ENCODE measurements around the gene LONP2. TPM values are rescaled to one million over a fixed set of nuclear protein-coding genes. Genes with fewer than 3 reads are reported as not detected.

LONP2 gene, protein sequence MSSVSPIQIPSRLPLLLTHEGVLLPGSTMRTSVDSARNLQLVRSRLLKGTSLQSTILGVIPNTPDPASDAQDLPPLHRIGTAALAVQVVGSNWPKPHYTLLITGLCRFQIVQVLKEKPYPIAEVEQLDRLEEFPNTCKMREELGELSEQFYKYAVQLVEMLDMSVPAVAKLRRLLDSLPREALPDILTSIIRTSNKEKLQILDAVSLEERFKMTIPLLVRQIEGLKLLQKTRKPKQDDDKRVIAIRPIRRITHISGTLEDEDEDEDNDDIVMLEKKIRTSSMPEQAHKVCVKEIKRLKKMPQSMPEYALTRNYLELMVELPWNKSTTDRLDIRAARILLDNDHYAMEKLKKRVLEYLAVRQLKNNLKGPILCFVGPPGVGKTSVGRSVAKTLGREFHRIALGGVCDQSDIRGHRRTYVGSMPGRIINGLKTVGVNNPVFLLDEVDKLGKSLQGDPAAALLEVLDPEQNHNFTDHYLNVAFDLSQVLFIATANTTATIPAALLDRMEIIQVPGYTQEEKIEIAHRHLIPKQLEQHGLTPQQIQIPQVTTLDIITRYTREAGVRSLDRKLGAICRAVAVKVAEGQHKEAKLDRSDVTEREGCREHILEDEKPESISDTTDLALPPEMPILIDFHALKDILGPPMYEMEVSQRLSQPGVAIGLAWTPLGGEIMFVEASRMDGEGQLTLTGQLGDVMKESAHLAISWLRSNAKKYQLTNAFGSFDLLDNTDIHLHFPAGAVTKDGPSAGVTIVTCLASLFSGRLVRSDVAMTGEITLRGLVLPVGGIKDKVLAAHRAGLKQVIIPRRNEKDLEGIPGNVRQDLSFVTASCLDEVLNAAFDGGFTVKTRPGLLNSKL
- total RNA-seq (2022) (55.6 and 58.8 TPM in 2 replicates), Bru-seq, nascent RNA (percentile 89 among the genes with signal in this experiment), BruChase-seq, experiment 1, labeled RNA remaining after a 6-hour chase (percentile 87 among the genes with signal in this experiment), BruChase-seq, experiment 2, labeled RNA remaining after a 2-hour chase (percentile 83 among the genes with signal in this experiment)
- long read RNA-seq, full-length matches to known transcripts: 117 of 138 reads
- long read RNA-seq, partial matches to known transcripts: 8 of 138 reads
- long read RNA-seq, other reads (novel, unspliced or antisense): 13 of 138 reads

DNA sequence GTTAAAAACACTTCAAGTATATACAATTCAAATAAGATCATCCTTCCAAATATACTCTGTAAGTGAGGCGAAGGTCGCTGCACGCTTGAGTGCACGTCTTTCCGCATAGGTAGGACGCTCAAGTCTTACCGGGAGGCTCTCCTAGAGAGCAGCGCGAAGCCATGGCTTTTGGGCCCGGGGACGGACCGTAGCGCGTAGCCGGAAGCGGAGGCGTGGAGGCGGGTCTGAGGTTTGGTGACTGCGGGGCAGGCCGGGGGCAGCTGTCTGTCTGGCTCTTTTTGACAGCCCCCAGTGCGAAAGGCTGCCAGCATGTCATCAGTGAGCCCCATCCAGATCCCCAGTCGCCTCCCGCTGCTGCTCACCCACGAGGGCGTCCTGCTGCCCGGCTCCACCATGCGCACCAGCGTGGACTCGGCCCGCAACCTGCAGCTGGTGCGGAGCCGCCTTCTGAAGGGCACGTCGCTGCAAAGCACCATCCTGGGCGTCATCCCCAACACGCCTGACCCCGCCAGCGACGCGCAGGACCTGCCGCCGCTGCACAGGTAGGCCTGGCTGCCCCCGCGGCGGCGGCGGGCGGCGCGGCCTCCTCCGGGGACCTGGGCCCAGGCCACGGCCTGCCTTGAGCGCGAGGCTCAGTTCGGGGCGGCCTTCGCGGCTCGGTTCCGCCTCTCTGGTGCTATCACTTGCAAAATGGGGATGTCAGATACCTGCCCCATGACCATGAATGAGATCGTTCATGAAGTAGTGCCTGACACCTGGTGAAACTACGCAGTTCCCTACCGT lies at the start of gene LONP2:
LONP2 (plus strand) TSS at position 221 of the 783 bp plus-strand sequence; CDS start at position 310, 89 bp downstream.
- TF ChIP-seq, protein P1, sequence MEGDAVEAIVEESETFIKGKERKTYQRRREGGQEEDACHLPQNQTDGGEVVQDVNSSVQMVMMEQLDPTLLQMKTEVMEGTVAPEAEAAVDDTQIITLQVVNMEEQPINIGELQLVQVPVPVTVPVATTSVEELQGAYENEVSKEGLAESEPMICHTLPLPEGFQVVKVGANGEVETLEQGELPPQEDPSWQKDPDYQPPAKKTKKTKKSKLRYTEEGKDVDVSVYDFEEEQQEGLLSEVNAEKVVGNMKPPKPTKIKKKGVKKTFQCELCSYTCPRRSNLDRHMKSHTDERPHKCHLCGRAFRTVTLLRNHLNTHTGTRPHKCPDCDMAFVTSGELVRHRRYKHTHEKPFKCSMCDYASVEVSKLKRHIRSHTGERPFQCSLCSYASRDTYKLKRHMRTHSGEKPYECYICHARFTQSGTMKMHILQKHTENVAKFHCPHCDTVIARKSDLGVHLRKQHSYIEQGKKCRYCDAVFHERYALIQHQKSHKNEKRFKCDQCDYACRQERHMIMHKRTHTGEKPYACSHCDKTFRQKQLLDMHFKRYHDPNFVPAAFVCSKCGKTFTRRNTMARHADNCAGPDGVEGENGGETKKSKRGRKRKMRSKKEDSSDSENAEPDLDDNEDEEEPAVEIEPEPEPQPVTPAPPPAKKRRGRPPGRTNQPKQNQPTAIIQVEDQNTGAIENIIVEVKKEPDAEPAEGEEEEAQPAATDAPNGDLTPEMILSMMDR (IDR thresholded peaks at IDR 0.05; ENCODE audit: unreplicated experiment): no peak
- H3K4me3 Mint-ChIP-seq (ENCODE audit: unreplicated experiment): peak within 1 kb of the TSS; percentile 91
- intact Hi-C loops (cut with micrococcal nuclease): loop anchor here (2.0 kb wide), 1 partner anchor 379 kb away; no protein-coding TSS in a partner anchor
- peaks cover 15% of the 10 kb centered on the region for H3K4me1 Mint-ChIP-seq (ENCODE audit: insufficient read depth, unreplicated experiment)
- ChIA-PET POLR2A (interaction anchor here (0.7 to 1.9 kb wide), 17 partner anchors 8 to 1271 kb away, joined by 3 to 8 read pairs (median 4); partner anchors contain the start of genes DNAJA2 and SIAH1), CTCF (interaction anchor here (0.6 kb wide), 2 partner anchors 1279 to 1921 kb away, joined by 3 to 6 read pairs; no protein-coding TSS in a partner anchor)
- peaks cover 7% of the 10 kb centered on the region for H3K36me3 Mint-ChIP-seq (ENCODE audit: insufficient read depth, unreplicated experiment)
- BruUV-seq (replicated peaks): no TSS peak
- H3K27me3 Mint-ChIP-seq (ENCODE audit: insufficient read depth, unreplicated experiment): no peaks in the 10 kb centered on the region
- peak; percentile 92 for DNase-seq (ENCODE audit: unreplicated experiment)
- no peaks in the 10 kb centered on the region for H3K9me3 Mint-ChIP-seq (ENCODE audit: unreplicated experiment)
- H3K27ac Mint-ChIP-seq (ENCODE audit: low read depth, unreplicated experiment): peak within 1 kb of the TSS; percentile 91

DNA sequence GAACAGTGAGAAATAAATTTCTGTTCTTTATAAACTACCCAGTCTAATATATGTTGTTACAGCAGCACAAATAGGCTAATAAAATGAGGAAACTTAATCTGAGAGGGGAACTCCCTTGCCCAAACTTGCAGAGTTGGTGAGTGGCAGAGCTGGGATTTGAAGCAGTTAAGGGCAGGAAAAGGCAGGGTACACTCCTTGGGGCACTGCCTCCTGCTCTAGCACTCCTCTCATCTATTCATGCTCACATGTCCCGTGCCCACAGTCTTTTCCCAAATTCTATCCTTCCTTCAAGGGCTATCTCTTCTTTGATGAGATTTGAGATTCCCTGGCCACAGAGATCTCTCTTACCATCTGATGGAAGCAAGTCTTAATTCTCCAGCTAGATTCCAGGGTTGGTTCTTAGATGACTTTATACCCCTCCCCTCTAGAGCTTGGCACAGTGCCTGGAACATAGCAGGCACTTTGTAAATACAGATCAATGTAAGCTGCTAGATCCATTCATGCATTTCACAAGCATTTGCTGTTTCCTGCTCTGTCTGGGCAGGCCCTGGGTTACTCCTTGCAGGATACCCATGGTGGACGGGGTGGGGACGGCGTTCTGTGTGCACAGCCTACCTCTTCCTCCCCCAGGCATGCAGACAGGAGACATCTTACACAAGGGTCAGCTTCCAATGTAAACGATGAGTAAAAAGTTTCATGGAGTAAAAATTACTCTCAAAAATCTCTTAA lies 49.1 kb upstream of the LONP2 start:
- intact Hi-C loops (cut with micrococcal nuclease): no loop called here
- no peaks in the 10 kb centered on the region for H3K36me3 Mint-ChIP-seq (ENCODE audit: insufficient read depth, unreplicated experiment)
- BruUV-seq (replicated peaks): no TSS peak
- H3K4me1 Mint-ChIP-seq (ENCODE audit: insufficient read depth, unreplicated experiment): peaks cover 8% of the 10 kb centered on the region
- TF ChIP-seq, protein P1 (IDR thresholded peaks at IDR 0.05; ENCODE audit: unreplicated experiment): no peak
- no peaks in the 10 kb centered on the region for H3K27me3 Mint-ChIP-seq (ENCODE audit: insufficient read depth, unreplicated experiment)
- no peaks in the 10 kb centered on the region for H3K9me3 Mint-ChIP-seq (ENCODE audit: unreplicated experiment)
- ChIA-PET POLR2A (interaction anchor here (0.6 to 1.5 kb wide), 6 partner anchors 10 to 1221 kb away, joined by 3 to 8 read pairs (median 5); partner anchors contain the start of gene LONP2), CTCF (interaction anchor here (0.6 to 1.8 kb wide), 8 partner anchors 9 to 1398 kb away, joined by 3 to 6 read pairs (median 4); no protein-coding TSS in a partner anchor)
- DNase-seq (ENCODE audit: unreplicated experiment): peak; percentile 93
- peak overlapping the region; percentile 73 for H3K27ac Mint-ChIP-seq (ENCODE audit: low read depth, unreplicated experiment)
- H3K4me3 Mint-ChIP-seq (ENCODE audit: unreplicated experiment): no peak overlapping the region

DNA sequence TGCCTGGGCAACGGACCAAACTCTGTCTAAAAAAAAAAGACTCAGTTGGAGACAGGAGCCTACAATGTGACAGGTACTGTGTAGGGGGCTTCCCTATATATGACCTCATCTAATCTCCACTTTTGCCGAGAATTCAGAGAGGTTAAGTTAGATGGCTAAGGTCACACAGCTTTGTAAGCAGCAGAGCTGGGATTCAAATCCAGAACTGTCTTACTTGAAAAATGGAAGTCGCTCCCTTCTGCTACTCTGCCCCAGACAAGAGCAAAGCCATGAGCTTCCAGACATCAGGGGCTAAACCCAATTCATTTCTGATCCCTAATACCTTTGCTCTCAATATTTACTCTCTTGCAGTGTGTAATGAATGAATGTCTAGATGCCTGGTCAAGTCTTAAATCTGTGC lies 46.8 kb upstream of the LONP2 start:
- H3K36me3 Mint-ChIP-seq (ENCODE audit: insufficient read depth, unreplicated experiment): no peaks in the 10 kb centered on the region
- H3K27me3 Mint-ChIP-seq (ENCODE audit: insufficient read depth, unreplicated experiment): no peaks in the 10 kb centered on the region
- TF ChIP-seq, protein P1 (IDR thresholded peaks at IDR 0.05; ENCODE audit: unreplicated experiment): no peak
- H3K27ac Mint-ChIP-seq (ENCODE audit: low read depth, unreplicated experiment): no peak overlapping the region
- peaks cover 8% of the 10 kb centered on the region for H3K4me1 Mint-ChIP-seq (ENCODE audit: insufficient read depth, unreplicated experiment)
- intact Hi-C loops (cut with micrococcal nuclease): no loop called here
- H3K9me3 Mint-ChIP-seq (ENCODE audit: unreplicated experiment): no peaks in the 10 kb centered on the region
- POLR2A ChIA-PET: no interaction called here
- DNase-seq (ENCODE audit: unreplicated experiment): no peak
- no TSS peak for BruUV-seq (replicated peaks)
- no peak overlapping the region for H3K4me3 Mint-ChIP-seq (ENCODE audit: unreplicated experiment)
- CTCF ChIA-PET: no interaction called here

Data from MCF 10A (cell line).